Nephron (organoid): Measurements from ENCODE around the gene TXNL4B.
"Not testable (repeated sequence)": the region's sequence is repeated elsewhere in the genome, so short reads cannot be mapped to it uniquely, and the experiment has no call there.

ENCODE experiments used
- H3K27ac Mint-ChIP-seq, 3 experiments: 2 replicates each; pipeline ENCODE4 v1.8.0; 2020; ENCODE audit warnings: mixed read lengths in 3 of 3, mild to moderate bottlenecking in 2 of 3, moderate library complexity in 1 of 3
- H3K27me3 Mint-ChIP-seq: 2 replicates; pipeline ENCODE4 v1.8.0; 2021; ENCODE audit warnings: low read depth, mild to moderate bottlenecking, moderate library complexity, mixed read lengths
- H3K36me3 Mint-ChIP-seq: 2 replicates; pipeline ENCODE4 v1.8.0; 2020; ENCODE audit warnings: low read depth, mixed read lengths
- H3K4me1 Mint-ChIP-seq: 2 replicates; pipeline ENCODE4 v1.8.0; 2020; ENCODE audit warnings: mixed read lengths
- H3K4me3 Mint-ChIP-seq, 3 experiments: 2 replicates each; pipeline ENCODE4 v1.8.0; 2020; ENCODE audit warnings: mild to moderate bottlenecking in 3 of 3, mixed read lengths in 3 of 3, moderate library complexity in 2 of 3
- H3K9me3 Mint-ChIP-seq: 2 replicates; pipeline ENCODE4 v1.8.0; 2020; ENCODE audit warnings: mixed read lengths
- TF ChIP-seq, protein P1 (sequence below), 3 experiments: fragments of 200-600 bp; sonication (generic); IDR thresholded peaks; one replicate each; pipeline ENCODE4 v1.5.0; 2021; ENCODE audit warnings: antibody characterized with exemption in 3 of 3; ENCODE audit not compliant: unreplicated experiment in 3 of 3

The TXNL4B gene

DNA sequence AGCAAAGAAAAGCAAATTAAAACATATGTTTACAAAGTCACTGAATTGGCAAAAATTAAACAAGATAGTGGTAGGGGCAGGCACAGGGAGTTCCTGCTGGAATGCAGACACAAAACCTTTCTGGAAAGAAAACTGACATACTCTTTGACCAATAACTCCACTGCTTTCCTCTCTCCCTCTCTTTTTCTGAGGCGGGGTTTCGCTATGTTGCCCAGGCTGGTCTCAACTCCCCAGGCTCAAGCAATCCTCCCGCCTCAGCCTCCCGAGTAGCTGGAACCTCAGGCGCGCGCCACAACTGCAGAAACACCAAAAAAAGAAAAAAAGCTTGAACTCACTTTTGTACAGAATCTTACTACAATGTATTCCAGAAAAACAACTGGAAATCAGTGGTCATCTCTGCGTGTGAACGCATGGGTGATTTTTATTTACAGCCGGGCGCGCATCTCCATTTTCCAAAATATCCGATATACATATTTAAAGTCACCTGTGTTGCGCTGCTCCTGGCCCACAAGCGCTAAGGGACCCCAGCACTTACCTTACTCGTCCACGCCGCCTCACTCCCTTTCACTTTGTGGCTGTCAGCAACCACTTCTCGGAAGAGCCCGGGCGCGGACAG lies 480 bp downstream of the TXNL4B start:
- Mint-ChIP-seq H3K36me3 (peaks cover 48% of the 10 kb centered on the region), H3K27ac (peak overlapping the region; percentile 48 to 98 (median 97)), H3K27me3 (no peaks in the 10 kb centered on the region), H3K4me3 (peak overlapping the region; percentile 98 to 100 (median 98)), H3K4me1 (peaks cover 37% of the 10 kb centered on the region), H3K9me3 (no peaks in the 10 kb centered on the region)
- TF ChIP-seq, protein P1, sequence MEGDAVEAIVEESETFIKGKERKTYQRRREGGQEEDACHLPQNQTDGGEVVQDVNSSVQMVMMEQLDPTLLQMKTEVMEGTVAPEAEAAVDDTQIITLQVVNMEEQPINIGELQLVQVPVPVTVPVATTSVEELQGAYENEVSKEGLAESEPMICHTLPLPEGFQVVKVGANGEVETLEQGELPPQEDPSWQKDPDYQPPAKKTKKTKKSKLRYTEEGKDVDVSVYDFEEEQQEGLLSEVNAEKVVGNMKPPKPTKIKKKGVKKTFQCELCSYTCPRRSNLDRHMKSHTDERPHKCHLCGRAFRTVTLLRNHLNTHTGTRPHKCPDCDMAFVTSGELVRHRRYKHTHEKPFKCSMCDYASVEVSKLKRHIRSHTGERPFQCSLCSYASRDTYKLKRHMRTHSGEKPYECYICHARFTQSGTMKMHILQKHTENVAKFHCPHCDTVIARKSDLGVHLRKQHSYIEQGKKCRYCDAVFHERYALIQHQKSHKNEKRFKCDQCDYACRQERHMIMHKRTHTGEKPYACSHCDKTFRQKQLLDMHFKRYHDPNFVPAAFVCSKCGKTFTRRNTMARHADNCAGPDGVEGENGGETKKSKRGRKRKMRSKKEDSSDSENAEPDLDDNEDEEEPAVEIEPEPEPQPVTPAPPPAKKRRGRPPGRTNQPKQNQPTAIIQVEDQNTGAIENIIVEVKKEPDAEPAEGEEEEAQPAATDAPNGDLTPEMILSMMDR (IDR thresholded peaks at IDR 0.05; ENCODE audit: unreplicated experiment in 3 of 3) = no peak

DNA sequence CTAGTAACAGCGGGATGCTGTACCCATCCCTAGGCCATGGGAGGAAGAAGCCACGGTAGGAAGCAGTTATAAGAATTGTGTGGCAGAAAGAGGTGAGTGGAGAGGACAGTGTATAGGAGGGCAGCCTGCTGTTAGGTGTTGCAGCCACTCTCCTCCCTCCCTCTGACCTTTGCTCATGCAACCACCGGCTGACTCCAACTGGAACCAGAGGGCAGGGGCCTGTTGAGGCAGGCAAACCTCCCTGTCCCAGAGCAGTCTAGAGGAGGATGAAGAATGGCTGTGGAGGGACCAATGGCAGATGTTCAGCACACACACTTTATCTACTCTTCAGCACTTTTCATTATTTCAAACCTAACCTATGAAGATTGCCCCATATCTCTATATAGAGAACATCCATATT lies 2.2 kb downstream of the TXNL4B start:
- TF ChIP-seq, protein P1 (IDR thresholded peaks at IDR 0.05; ENCODE audit: unreplicated experiment in 3 of 3) = no peak
- Mint-ChIP-seq H3K27me3 (no peaks in the 10 kb centered on the region), H3K36me3 (peaks cover 43% of the 10 kb centered on the region), H3K4me1 (peaks cover 37% of the 10 kb centered on the region), H3K4me3 (peak overlapping the region; percentile 98 to 100 (median 98)), H3K27ac (no peak overlapping the region), H3K9me3 (no peaks in the 10 kb centered on the region)

DNA sequence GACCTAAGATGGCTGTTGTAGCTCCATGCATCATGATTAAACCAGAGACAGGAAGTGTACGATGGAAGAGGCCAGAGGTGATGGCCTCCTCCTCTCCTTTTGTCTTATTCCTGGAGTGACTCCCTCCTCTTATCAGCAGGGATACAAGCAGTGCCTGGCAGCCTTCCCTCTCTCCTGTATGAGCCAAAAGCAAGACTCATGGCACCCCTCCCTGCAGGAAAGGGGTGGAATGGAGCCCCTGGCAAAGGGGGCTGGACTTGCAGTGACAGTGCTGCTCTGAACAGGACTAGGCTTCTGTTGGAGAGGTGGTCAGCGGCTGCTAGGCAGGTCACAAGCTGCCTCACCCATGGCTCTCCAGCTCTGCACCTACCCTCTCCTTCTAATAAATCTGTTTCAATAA lies 8.4 kb downstream of the TXNL4B start:
- H3K36me3 Mint-ChIP-seq = peaks cover 57% of the 10 kb centered on the region
- TF ChIP-seq, protein P1 (IDR thresholded peaks at IDR 0.05; ENCODE audit: unreplicated experiment in 3 of 3) = no peak
- H3K27ac Mint-ChIP-seq = no peak overlapping the region
- peaks cover 2% of the 10 kb centered on the region for H3K9me3 Mint-ChIP-seq
- no peak overlapping the region for H3K4me3 Mint-ChIP-seq
- H3K4me1 Mint-ChIP-seq = no peaks in the 10 kb centered on the region
- peaks cover 3% of the 10 kb centered on the region for H3K27me3 Mint-ChIP-seq

DNA sequence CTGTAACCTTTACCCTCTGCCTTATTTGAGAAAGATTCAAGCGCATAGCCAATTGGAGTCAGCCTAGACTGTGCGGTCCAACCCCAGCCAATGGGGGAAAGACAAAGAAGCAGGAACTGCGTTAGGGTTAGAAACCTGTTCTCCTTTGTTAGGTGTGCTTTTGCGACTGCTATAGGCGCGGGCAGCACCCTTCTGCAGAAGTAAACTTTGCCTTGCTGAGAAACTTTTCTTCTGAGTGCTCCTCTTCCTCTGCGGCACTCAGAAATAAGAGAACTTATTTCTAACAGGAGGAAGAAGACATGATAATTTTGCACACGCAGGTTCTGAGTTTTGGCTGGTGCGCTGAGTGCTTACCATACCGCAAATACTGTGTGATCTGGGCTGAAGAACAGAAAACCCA lies 9.0 kb downstream of the TXNL4B start:
- TF ChIP-seq, protein P1 (IDR thresholded peaks at IDR 0.05; ENCODE audit: unreplicated experiment in 3 of 3) = no peak
- H3K4me3 Mint-ChIP-seq = no peak overlapping the region
- H3K27me3 Mint-ChIP-seq = peaks cover 3% of the 10 kb centered on the region
- peaks cover 2% of the 10 kb centered on the region for H3K9me3 Mint-ChIP-seq
- H3K27ac Mint-ChIP-seq = no peak overlapping the region
- H3K36me3 Mint-ChIP-seq = peaks cover 53% of the 10 kb centered on the region
- no peaks in the 10 kb centered on the region for H3K4me1 Mint-ChIP-seq

DNA sequence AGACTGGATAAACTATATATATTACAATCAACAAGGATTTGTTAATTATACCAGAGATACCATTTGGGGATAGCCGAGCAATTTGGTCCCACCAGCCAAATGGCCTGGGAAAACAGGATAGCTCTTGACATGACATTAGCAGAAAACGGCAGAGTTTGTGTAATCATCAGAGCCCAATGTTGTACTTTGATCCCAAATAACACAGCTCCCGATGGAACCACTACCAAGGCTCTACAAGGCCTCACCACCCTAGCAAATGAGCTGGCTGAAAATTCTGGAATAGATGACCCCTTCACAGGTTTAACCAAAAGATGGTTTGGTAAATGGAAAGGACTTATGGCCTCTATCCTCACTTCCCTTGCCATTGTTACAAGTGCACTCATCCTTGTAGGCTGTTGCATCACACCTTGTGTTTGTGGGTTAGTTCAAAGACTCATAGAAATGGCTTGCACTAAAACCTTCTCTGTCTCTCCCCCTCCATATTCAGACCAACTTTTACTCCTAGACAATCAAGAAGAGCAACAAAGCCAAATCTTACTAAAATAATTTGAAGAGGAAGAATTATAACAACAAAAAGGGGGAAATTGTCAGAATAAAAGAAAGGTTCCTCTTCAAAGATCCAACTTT lies 9.5 kb downstream of the TXNL4B start:
- Mint-ChIP-seq H3K36me3 (peaks cover 48% of the 10 kb centered on the region), H3K27ac (no peak overlapping the region), H3K9me3 (peaks cover 2% of the 10 kb centered on the region)

DNA sequence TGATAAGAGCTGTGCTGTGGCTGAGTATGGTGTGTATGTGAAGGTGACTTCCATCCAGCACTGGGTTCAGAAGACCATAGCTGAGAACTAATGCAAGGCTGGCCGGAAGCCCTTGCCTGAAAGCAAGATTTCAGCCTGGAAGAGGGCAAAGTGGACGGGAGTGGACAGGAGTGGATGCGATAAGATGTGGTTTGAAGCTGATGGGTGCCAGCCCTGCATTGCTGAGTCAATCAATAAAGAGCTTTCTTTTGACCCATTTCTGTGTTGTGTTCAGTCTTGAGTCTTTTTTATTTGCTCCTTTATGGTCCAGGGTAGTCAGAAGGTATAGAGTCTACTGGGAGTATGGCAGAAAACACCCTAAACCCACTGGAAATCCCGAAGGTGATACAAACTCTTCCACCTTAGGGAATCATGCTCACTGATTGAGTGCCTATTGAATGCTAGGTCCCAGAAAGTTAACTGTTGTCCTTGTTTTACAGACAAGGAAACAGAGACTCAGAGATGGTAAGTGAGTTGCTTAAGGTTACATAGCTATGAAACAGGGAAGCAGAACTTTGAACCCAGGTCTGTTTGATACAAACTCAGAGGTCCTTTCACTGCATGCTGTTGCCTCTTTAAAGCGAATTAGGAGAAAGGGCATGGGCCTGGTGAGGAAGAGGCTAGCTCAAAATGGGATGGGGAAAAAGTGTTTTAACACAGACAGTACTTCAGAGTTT lies 16.3 kb downstream of the TXNL4B start:
- not testable (repeated sequence) for H3K36me3 Mint-ChIP-seq, H3K4me3 Mint-ChIP-seq, H3K27ac Mint-ChIP-seq, H3K9me3 Mint-ChIP-seq, H3K4me1 Mint-ChIP-seq, H3K27me3 Mint-ChIP-seq

More for the DNA sequence above, 9.5 kb downstream of the TXNL4B start:
- Mint-ChIP-seq H3K4me3 (no peak overlapping the region), H3K27me3 (peaks cover 3% of the 10 kb centered on the region), H3K4me1 (no peaks in the 10 kb centered on the region)
- TF ChIP-seq, protein P1 (IDR thresholded peaks at IDR 0.05; ENCODE audit: unreplicated experiment in 3 of 3) = no peak

DNA sequence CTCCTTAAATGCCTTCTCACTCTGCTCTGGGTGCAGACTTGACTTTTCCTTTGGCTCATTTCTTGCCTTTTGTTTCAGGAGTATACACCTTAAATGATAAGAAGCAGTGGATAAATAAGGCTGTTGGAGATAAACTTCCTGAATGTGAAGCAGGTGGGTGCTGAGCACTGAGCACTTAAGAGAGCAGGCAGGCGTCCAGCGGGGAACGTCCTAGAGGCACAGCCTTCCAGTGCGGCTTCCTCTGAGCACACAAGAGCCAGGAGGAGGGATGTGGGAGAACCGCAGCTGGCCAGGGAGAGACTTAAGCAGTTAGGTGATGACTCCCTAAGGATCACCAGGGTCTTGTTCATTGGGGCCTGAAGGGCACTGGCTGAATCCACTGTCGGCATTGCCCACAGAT lies 18.4 kb downstream of the TXNL4B start:
- H3K27me3 Mint-ChIP-seq, H3K4me1 Mint-ChIP-seq, H3K36me3 Mint-ChIP-seq: not testable (repeated sequence)

More for the DNA sequence above, 18.4 kb downstream of the TXNL4B start:
- not testable (repeated sequence) for H3K27ac Mint-ChIP-seq, H3K9me3 Mint-ChIP-seq, H3K4me3 Mint-ChIP-seq
